Kidney (tissue), 14 donors: ENCODE data around the gene HOXA5. TPM values are rescaled to one million over a fixed set of nuclear protein-coding genes. Genes with fewer than 3 reads are reported as not detected.

Experiments
- DNase-seq, 5 donors: peaks; one replicate each; pipeline ENCODE4 v3.0.0-alpha.2; 2013 to 2020
- FAIRE-seq: peaks from 2 replicates; lab custom pipeline; 2012; peaks lifted over from hg19 to GRCh38; lab: Jason Lieb, UNC
- H3K27ac ChIP-seq, 2 donors: one replicate each; pipeline ENCODE4 v1.7.0; 2013; ENCODE audit warnings: low read depth in 2 of 2, low read length in 2 of 2, inconsistent platforms in 1 of 2
- H3K27me3 ChIP-seq: one replicate; pipeline ENCODE4 v1.7.1; 2013; ENCODE audit warnings: low read length, inconsistent platforms; ENCODE audit not compliant: control insufficient read depth, insufficient read depth
- H3K36me3 ChIP-seq, 3 donors: one replicate each; pipeline versions ENCODE4 v1.7.0 to v1.7.1; 2013; ENCODE audit warnings: low read length in 3 of 3, control low read depth in 1 of 3, inconsistent platforms in 1 of 3; ENCODE audit not compliant: insufficient read depth in 3 of 3, control insufficient read depth in 2 of 3
- H3K4me1 ChIP-seq, 3 donors: one replicate each; pipeline versions ENCODE4 v1.7.0 to v1.7.1; 2013; ENCODE audit warnings: low read length in 3 of 3, inconsistent platforms in 1 of 3, low read depth in 1 of 3; ENCODE audit not compliant: control insufficient read depth in 2 of 3, insufficient read depth in 2 of 3
- H3K4me3 ChIP-seq, 3 donors: one replicate each; pipeline versions ENCODE4 v1.7.0 to v1.8.1; 2013; ENCODE audit warnings: low read length in 3 of 3, control low read depth in 1 of 3, inconsistent platforms in 1 of 3
- H3K9ac ChIP-seq, 3 donors: one replicate each; pipeline versions ENCODE4 v1.7.0 to v1.7.1; 2013; ENCODE audit warnings: low read length in 3 of 3, control low read depth in 1 of 3, inconsistent platforms in 1 of 3
- H3K9me3 ChIP-seq, 3 donors: one replicate each; pipeline versions ENCODE4 v1.7.0 to v1.7.1; 2013; ENCODE audit warnings: low read length in 3 of 3, control low read depth in 1 of 3, inconsistent platforms in 1 of 3; ENCODE audit not compliant: control insufficient read depth in 2 of 3, insufficient read depth in 1 of 3
- intact Hi-C: fragments of 100-400 bp; cut with DNase I; formaldehyde crosslinking; loops from one replicate; pipeline ENCODE4 v1.11.1; 2022
- polyA plus RNA-seq: library from polyadenylated mRNA; stranded (reverse); fragments of 350-450 nt; fragmentation: Illumina TruSeq; extraction: RNeasy Lipid Tissue Mini Kit (QIAGEN cat#74804); gene quantifications from one replicate; pipeline ENCODE4 v1.2.3, GENCODE V29; 2014; ENCODE audit warnings: low read depth, low replicate concordance; ENCODE audit not compliant: insufficient read depth
- total RNA-seq: library from RNA; stranded (reverse); fragmentation: NEBNext Ultra II Directional; extraction: Animal tissue kit (Norgen Biotek cat#: 25700); gene quantifications from one replicate; pipeline ENCODE4 v1.2.1, GENCODE V29; 2021
- TF ChIP-seq, protein P1 (sequence below): IDR thresholded peaks from 3 replicates; pipeline ENCODE4 v1.5.1; 2012; ENCODE audit warnings: mild to moderate bottlenecking, moderate library complexity, borderline replicate concordance; ENCODE audit not compliant: insufficient read depth; ENCODE audit errors: extremely low read depth
- donor health status: control.
- donor health status: control.
- donor health status: control.
- donor health status: control.
- donor health status: control.
- donor health status: DM: yes; HTN: yes; CAD: no.
- donor health status: Normal renal cell carcinoma (clear cell type).

HOXA5 gene
- total and polyA plus RNA-seq, 2 donors from 2014 or later, result 19.4 to 38.0 TPM

DNA sequence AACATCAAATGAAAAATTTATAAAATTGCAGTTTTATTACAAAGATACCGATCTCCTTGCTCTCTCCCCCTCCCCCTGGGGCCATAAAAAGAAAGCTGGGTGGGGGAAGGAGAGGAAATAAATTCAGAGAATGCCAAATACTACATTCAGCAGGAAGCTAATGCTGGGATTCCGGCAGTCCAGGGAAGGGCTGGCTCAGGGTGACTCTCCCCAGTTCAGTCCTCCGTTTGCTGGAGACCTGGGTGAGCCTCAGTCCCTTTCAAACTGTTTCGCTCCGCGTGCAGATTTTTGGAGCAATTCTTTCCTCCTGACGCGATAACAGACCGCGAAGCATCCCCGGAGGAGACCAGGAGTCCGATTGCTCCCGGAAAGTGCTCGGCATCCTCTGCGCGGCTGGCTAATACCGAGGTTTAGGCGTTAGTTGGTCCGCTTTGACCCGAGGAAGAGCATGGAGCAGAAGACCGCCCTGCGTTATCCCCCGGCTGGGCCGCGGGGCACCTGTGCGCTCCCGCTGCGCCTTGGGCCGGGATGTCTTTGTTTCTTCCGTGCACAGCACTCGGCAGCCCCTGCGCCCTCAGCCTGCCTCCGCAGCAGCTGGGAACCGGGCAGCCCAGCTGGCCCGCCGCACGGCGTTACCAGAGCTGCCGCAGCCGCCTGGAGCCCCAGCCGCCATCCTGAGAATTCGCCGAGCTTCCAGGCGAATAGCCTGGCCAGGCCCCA is 37.1 kb downstream of the HOXA5 start:
- TF ChIP-seq, protein P1, sequence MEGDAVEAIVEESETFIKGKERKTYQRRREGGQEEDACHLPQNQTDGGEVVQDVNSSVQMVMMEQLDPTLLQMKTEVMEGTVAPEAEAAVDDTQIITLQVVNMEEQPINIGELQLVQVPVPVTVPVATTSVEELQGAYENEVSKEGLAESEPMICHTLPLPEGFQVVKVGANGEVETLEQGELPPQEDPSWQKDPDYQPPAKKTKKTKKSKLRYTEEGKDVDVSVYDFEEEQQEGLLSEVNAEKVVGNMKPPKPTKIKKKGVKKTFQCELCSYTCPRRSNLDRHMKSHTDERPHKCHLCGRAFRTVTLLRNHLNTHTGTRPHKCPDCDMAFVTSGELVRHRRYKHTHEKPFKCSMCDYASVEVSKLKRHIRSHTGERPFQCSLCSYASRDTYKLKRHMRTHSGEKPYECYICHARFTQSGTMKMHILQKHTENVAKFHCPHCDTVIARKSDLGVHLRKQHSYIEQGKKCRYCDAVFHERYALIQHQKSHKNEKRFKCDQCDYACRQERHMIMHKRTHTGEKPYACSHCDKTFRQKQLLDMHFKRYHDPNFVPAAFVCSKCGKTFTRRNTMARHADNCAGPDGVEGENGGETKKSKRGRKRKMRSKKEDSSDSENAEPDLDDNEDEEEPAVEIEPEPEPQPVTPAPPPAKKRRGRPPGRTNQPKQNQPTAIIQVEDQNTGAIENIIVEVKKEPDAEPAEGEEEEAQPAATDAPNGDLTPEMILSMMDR, result no peak
- DNase-seq, result peak; percentile 51 to 80 (median 71)
- H3K27me3 ChIP-seq, result no peaks in the 10 kb centered on the region
- peaks cover 0 to 5% (median 4%) of the 10 kb centered on the region in 3 donors for H3K36me3 ChIP-seq
- no peaks in the 10 kb centered on the region for H3K9me3 ChIP-seq
- peaks cover 19 to 21% (median 19%) of the 10 kb centered on the region in 3 donors for H3K4me1 ChIP-seq
- H3K9ac ChIP-seq, result peak overlapping the region; percentile 1 to 65 (median 9)
- FAIRE-seq, result no peak
- H3K4me3 ChIP-seq, result peak overlapping the region; percentile 41 to 61 (median 55)
- intact Hi-C loops, result no loop called here
- H3K27ac ChIP-seq, result peak overlapping the region; percentile 78 to 79

DNA sequence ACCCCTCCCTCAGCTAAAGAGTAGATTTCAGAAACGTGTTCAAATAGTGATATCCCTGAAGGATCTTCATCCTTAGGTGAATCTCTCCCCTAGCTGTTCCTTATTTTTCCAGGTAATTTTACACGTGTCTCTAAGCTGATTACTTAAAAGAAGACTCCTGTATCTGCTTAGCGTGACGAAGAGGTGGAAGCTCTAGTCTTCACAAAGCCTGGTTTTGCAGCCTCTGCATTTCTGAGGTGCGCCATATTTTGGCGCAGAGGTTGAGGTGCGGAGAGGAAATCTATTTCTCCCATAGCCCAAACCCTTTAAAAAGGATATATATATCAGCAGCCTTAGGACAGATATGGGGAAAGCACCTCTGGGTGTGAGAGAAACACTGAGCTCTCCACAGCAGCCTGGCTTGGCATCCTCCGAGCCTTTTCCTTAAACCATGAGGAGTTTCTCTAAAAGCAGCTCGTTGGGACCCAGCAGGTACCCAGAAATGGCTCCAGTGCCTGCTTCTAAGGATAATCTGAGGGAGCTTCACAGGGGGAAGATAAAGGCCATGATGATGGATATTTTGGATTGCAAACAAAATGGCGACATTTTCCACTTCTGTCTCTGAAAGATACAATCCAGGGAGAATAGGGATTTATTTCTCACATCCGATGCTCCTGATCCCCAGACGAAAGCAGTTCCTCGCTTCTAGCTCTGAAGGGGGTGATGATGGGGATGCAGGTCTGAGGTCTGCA is 38.0 kb downstream of the HOXA5 start:
- Histone ChIP-seq H3K9ac (peak overlapping the region in 2 of 3 donors; percentile 9 to 65), H3K4me1 (peaks cover 19 to 23% (median 20%) of the 10 kb centered on the region in 3 donors), H3K4me3 (peak overlapping the region in 2 of 3 donors; percentile 11 to 55), H3K36me3 (peaks cover 0 to 5% (median 4%) of the 10 kb centered on the region in 3 donors), H3K27ac (peak overlapping the region; percentile 78 to 79), H3K27me3 (no peaks in the 10 kb centered on the region), H3K9me3 (no peaks in the 10 kb centered on the region)
- FAIRE-seq (no peak), DNase-seq (peak in 2 of 5 donors; percentile 45 to 55)
- TF ChIP-seq, protein P1, result no peak
- intact Hi-C loops, result no loop called here

DNA sequence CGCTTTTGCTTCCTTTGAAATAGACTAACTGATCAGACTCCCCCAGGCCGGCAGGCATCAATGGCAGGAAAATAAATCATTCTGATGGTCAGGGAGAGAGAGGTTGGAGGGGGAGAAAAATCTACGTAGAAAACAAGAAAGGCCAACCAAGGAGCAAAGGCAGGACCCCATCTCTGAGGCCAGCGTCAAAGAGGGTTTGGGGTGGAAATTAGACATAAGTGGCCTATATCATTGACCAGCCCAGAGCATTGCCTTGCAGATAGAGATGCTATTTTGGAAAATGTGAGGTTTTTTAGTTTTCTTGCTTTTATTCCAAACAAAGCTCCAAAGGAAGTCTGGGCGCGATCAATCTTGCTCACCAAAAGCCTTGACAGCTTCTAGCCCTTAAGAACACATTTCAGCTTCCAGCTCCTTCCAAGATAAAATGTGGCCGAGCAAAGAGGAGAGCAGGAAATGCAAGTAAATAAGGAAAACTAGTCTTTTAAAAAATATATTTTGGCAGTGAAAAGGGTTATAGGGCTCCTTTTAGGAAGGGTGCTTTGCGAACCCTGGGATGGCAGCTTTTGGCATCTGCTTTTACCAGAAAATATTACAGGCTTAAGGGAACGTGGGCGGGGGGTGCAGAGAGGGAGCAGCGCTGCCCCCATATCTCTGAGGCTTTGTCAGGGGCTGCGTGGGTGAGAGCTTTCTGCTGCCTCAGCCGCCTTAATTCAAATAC is 39.0 kb downstream of the HOXA5 start:
- peaks cover 2% of the 10 kb centered on the region for H3K27me3 ChIP-seq
- FAIRE-seq, result no peak

More for the DNA sequence above, 39.0 kb downstream of the HOXA5 start:
- H3K27ac ChIP-seq, result peak overlapping the region; percentile 77 to 78
- peak in 4 of 5 donors; percentile 68 to 95 (median 82) for DNase-seq
- H3K9me3 ChIP-seq, result no peaks in the 10 kb centered on the region
- peaks cover 0 to 1% (median 1%) of the 10 kb centered on the region in 3 donors for H3K36me3 ChIP-seq
- peaks cover 17 to 20% (median 18%) of the 10 kb centered on the region in 3 donors for H3K4me1 ChIP-seq
- peak overlapping the region; percentile 6 to 44 (median 8) for H3K4me3 ChIP-seq
- TF ChIP-seq, protein P1, result no peak
- intact Hi-C loops, result no loop called here
- H3K9ac ChIP-seq, result peak overlapping the region in 2 of 3 donors; percentile 27 to 43
